ENCODE data around the gene KLHL12.
A peak's percentile ranks its signal among the peaks of the same experiment; 100 is the strongest.

KLHL12 gene

GRCh38 chr1:202926581-202927491 lies at the start of gene KLHL12:
Gene KLHL12, minus strand, starts transcription at chr1:202927234. Its CDS starts 2,072 bp downstream, at chr1:202925162.
- DNase-seq (ENCODE audit: low read depth in 2 of 2), result peak; percentile 93 to 94

- no peak for DNase-seq (ENCODE audit: low read depth in 2 of 2)
These were observed 49.6 kb upstream of the KLHL12 start for GRCh38 chr1:202976633-202977032.

- no peak for DNase-seq (ENCODE audit: low read depth in 2 of 2)
These were observed 47.8 kb upstream of the KLHL12 start for GRCh38 chr1:202974856-202975255.

GRCh38 chr1:202972046-202972445 lies 45.0 kb upstream of the KLHL12 start:
- DNase-seq (ENCODE audit: low read depth in 2 of 2), result no peak

GRCh38 chr1:202968895-202969295 lies 41.9 kb upstream of the KLHL12 start:
- no peak for DNase-seq (ENCODE audit: low read depth in 2 of 2)

- no peak for DNase-seq (ENCODE audit: low read depth in 2 of 2)
These were observed 41.3 kb upstream of the KLHL12 start for GRCh38 chr1:202968351-202968750.

- DNase-seq (ENCODE audit: low read depth in 2 of 2), result no peak
These were observed 40.7 kb upstream of the KLHL12 start for GRCh38 chr1:202967684-202968281.

- no peak for DNase-seq (ENCODE audit: low read depth in 2 of 2)
These were observed 39.2 kb upstream of the KLHL12 start for GRCh38 chr1:202966006-202966898.

GRCh38 chr1:202965422-202965821 lies 38.4 kb upstream of the KLHL12 start:
- no peak for DNase-seq (ENCODE audit: low read depth in 2 of 2)

- no peak for DNase-seq (ENCODE audit: low read depth in 2 of 2)
These were observed 37.9 kb upstream of the KLHL12 start for GRCh38 chr1:202964791-202965410.

GRCh38 chr1:202961220-202961880 lies 34.3 kb upstream of the KLHL12 start:
- DNase-seq (ENCODE audit: low read depth in 2 of 2), result no peak

- no peak for DNase-seq (ENCODE audit: low read depth in 2 of 2)
These were observed 32.2 kb upstream of the KLHL12 start for GRCh38 chr1:202959276-202959620.

GRCh38 chr1:202958544-202959275 lies 31.7 kb upstream of the KLHL12 start:
- DNase-seq (ENCODE audit: low read depth in 2 of 2), result no peak

GRCh38 chr1:202957733-202958543 lies 30.9 kb upstream of the KLHL12 start, which contains the start of gene ADIPOR1:
Gene ADIPOR1, minus strand, starts transcription at chr1:202958312. Its CDS starts 7,242 bp downstream, at chr1:202951070.
- peak; percentile 82 to 90 for DNase-seq (ENCODE audit: low read depth in 2 of 2)

GRCh38 chr1:202956969-202957368 lies 29.9 kb upstream of the KLHL12 start:
- DNase-seq (ENCODE audit: low read depth in 2 of 2), result no peak

- no peak for DNase-seq (ENCODE audit: low read depth in 2 of 2)
These were observed 27.2 kb upstream of the KLHL12 start for GRCh38 chr1:202954057-202954745.

- DNase-seq (ENCODE audit: low read depth in 2 of 2), result no peak
These were observed 26.4 kb upstream of the KLHL12 start for GRCh38 chr1:202953392-202953791.

- no peak for DNase-seq (ENCODE audit: low read depth in 2 of 2)
These were observed 25.8 kb upstream of the KLHL12 start for GRCh38 chr1:202952818-202953217.

GRCh38 chr1:202952099-202952498 lies 25.1 kb upstream of the KLHL12 start:
- no peak for DNase-seq (ENCODE audit: low read depth in 2 of 2)

All from stimulated activated CD8-positive, alpha-beta memory T cell treated with anti-CD3 and anti-CD28 coated beads, Interleukin-2, amount 100 ng/mL, for 48 hours (primary cell).